ENCODE results near the gene TMCO2. TPM values are rescaled to one million over a fixed set of nuclear protein-coding genes. Genes with fewer than 3 reads are reported as not detected.

TMCO2 gene
- total and polyA plus RNA-seq, 11 donors = not detected

DNA sequence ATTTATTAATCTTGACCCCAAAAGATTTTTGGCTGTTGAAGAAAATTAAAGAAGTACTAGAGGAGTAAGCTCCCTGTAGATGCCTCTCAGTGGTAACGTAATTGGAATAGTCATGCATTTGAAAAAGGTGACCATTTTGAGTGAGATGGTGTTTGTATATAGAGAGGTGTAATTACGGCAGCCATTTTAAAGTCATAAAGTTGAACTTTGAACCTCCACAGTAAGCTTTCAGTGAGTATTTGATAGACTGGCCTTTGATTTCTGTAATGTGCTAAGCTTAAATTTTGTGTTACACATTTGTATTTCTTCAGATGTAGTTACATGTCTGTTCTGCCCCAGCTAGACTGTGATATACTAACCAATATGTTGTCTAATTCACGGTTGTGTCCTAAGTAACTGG lies 21.5 kb upstream of the TMCO2 start:
- Histone ChIP-seq H3K27ac (no peak overlapping the region), H3K36me3 (peaks cover 0 to 84% (median 43%) of the 10 kb centered on the region in 9 donors), H3K9me3 (no peaks in the 10 kb centered on the region), H3K4me3 (no peak overlapping the region), H3K4me1 (no peaks in the 10 kb centered on the region), H3K27me3 (no peaks in the 10 kb centered on the region)
- no peak for DNase-seq
- intact Hi-C loops (cut with DNase I) = no loop called here
- TF ChIP-seq CTCF (IDR thresholded peaks at IDR 0.05) (no peak), POLR2A (IDR thresholded peaks at IDR 0.05) (no peak)
- WGBS, 4 donors = 82 to 97% (median 96%) methylated on average over 3 of the region's 3 CpGs
- ATAC-seq = no peak

DNA sequence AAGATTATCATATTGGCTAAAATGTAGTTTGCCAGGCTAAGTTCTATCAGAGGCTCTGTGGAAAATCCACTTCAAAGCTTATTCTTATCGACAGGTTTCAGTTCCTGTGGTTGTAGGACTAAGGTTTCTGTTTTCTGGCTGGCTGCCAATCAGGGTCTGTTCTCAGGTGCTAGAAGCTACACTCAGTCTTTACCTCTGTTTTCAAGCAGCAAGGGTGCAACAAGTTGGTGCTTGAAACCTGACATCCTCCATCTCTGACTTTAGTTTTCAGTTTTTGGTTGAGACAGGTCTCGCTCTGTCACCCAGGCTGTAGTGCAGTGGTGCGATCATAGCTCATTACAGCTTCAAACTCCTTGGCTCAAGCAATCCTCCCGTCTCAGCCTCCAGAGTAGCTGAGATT lies 15.3 kb upstream of the TMCO2 start:
- Histone ChIP-seq H3K4me3 (no peak overlapping the region), H3K9me3 (no peaks in the 10 kb centered on the region), H3K27ac (no peak overlapping the region), H3K36me3 (peaks cover 0 to 90% (median 70%) of the 10 kb centered on the region in 9 donors), H3K4me1 (no peaks in the 10 kb centered on the region), H3K27me3 (no peaks in the 10 kb centered on the region)
- no peak for TF ChIP-seq POLR2A (IDR thresholded peaks at IDR 0.05)
- no peak for TF ChIP-seq CTCF (IDR thresholded peaks at IDR 0.05)
- ATAC-seq (no peak), DNase-seq (no peak)
- intact Hi-C loops (cut with DNase I) = loop anchor here in 1 of 10 donors (10.0 kb wide), 1 partner anchor 52 kb away; no protein-coding TSS in a partner anchor
- WGBS, 4 donors = 89 to 95% (median 91%) methylated on average over 4 of the region's 4 CpGs

- no peak for ATAC-seq
- 93 to 96% (median 94%) methylated on average over 1 of the region's 1 CpG for WGBS, 4 donors
- peaks cover 0 to 16% (median 4%) of the 10 kb centered on the region in 12 donors for H3K4me1 ChIP-seq
- TF ChIP-seq CTCF (IDR thresholded peaks at IDR 0.05) (no peak), POLR2A (IDR thresholded peaks at IDR 0.05) (no peak)
- intact Hi-C loops (cut with DNase I) = loop anchor here in 1 of 10 donors (10.0 kb wide), 1 partner anchor 45 kb away; no protein-coding TSS in a partner anchor
- peaks cover 0 to 57% (median 45%) of the 10 kb centered on the region in 9 donors for H3K36me3 ChIP-seq
- H3K4me3 ChIP-seq = no peak overlapping the region
- no peaks in the 10 kb centered on the region for H3K27me3 ChIP-seq
- DNase-seq = no peak
- no peak overlapping the region for H3K27ac ChIP-seq
- no peaks in the 10 kb centered on the region for H3K9me3 ChIP-seq
Observed at GRCh38 chr1:40239626-40240025, 8.1 kb upstream of the TMCO2 start.

- Histone ChIP-seq H3K4me1 (peaks cover 0 to 16% (median 5%) of the 10 kb centered on the region in 12 donors), H3K9me3 (no peaks in the 10 kb centered on the region), H3K27me3 (no peaks in the 10 kb centered on the region), H3K36me3 (peaks cover 0 to 50% (median 38%) of the 10 kb centered on the region in 9 donors), H3K4me3 (no peak overlapping the region), H3K27ac (no peak overlapping the region)
- ATAC-seq (no peak), DNase-seq (no peak)
- TF ChIP-seq POLR2A (IDR thresholded peaks at IDR 0.05) (no peak), CTCF (IDR thresholded peaks at IDR 0.05) (no peak)
- intact Hi-C loops (cut with DNase I) = no loop called here
- WGBS, 4 donors = 85 to 97% (median 91%) methylated on average over 2 of the region's 2 CpGs
Observed at GRCh38 chr1:40240390-40240789, 7.3 kb upstream of the TMCO2 start.

All from heart left ventricle (tissue), 16 donors.